Uterus (tissue), 4 donors: ENCODE results near the gene NRAS. TPM values are rescaled to one million over a fixed set of nuclear protein-coding genes. Genes with fewer than 3 reads are reported as not detected.

Source experiments
- DNase-seq, 2 donors: peaks; one replicate each; pipeline ENCODE4 v3.0.0-alpha.2; 2019 to 2020
- H3K27ac ChIP-seq, 2 donors: fragments of 200-600 bp; sonication (generic); 1 replicate in 1 of 2; 2 replicates in 1 of 2; pipeline ENCODE4 v1.5.1; 2016 to 2018
- H3K27me3 ChIP-seq, 2 donors: fragments of 200-600 bp; sonication (generic); one replicate each; pipeline ENCODE4 v1.5.1; 2018 to 2019; ENCODE audit warnings: control low read depth in 1 of 2
- H3K36me3 ChIP-seq, 2 donors: fragments of 200-600 bp; sonication (generic); one replicate each; pipeline ENCODE4 v1.5.1; 2019; ENCODE audit warnings: control low read depth in 1 of 2
- H3K4me1 ChIP-seq, 2 donors: fragments of 200-600 bp; sonication (generic); one replicate each; pipeline ENCODE4 v1.5.1; 2018 to 2019; ENCODE audit warnings: control low read depth in 1 of 2
- H3K4me3 ChIP-seq, 2 donors: fragments of 200-600 bp; sonication (generic); 1 replicate in 1 of 2; 2 replicates in 1 of 2; pipeline ENCODE4 v1.5.1; 2018 to 2019; ENCODE audit warnings: mild to moderate bottlenecking in 1 of 2
- H3K9me3 ChIP-seq, 2 donors: fragments of 200-600 bp; sonication (generic); one replicate each; pipeline ENCODE4 v1.5.1; 2019; ENCODE audit warnings: control low read depth in 1 of 2
- CTCF ChIP-seq, 4 experiments: fragments of 200-600 bp in 2 of 4; fragments of 450-650 bp in 2 of 4; sonication (generic) in 2 of 4; IDR thresholded peaks; one replicate each; pipeline ENCODE4 v1.5.1; 2016 to 2019; ENCODE audit warnings: antibody characterized with exemption in 4 of 4, mild to moderate bottlenecking in 2 of 4, moderate library complexity in 1 of 4
- POLR2A ChIP-seq, 2 donors: fragments of 450-650 bp; IDR thresholded peaks; one replicate each; pipeline ENCODE4 v1.6.1; 2016; ENCODE audit warnings: antibody characterized with exemption in 2 of 2, mild to moderate bottlenecking in 1 of 2, moderate library complexity in 1 of 2
- intact Hi-C: fragments of 100-400 bp; cut with DNase I; formaldehyde crosslinking; loops from one replicate; pipeline ENCODE4 v1.15.1; 2023; ENCODE audit warnings: low total_unique reads
- total RNA-seq, 4 donors: library from RNA; depleted of rRNA in 3 of 4; stranded (reverse); fragments of >200 nt in 3 of 4; gene quantifications; one replicate each; pipeline versions ENCODE4 v1.1.0 to v1.2.4, GENCODE V29; 2014 to 2023
- donor health status: DM: yes; HTN: yes; CAD: no.

The NRAS gene
- total RNA-seq, 4 donors from 2014 or later: 7.7 to 57.9 (median 20.4) TPM

GRCh38 chr1:114695430-114696058, 21.0 kb downstream of the NRAS start, which contains the start of gene AMPD1:
Gene AMPD1 (minus strand): TSS chr1:114695546. CDS start chr1:114695471, 75 bp downstream.
- H3K27me3 ChIP-seq: no peaks in the 10 kb centered on the region
- TF ChIP-seq CTCF (IDR thresholded peaks at IDR 0.05): no peak
- no peak for TF ChIP-seq POLR2A (IDR thresholded peaks at IDR 0.05)
- intact Hi-C loops: no loop called here
- no peak for DNase-seq
- H3K36me3 ChIP-seq: no peaks in the 10 kb centered on the region
- no peak within 1 kb of the TSS for H3K27ac ChIP-seq
- H3K9me3 ChIP-seq: no peaks in the 10 kb centered on the region
- no peak within 1 kb of the TSS for H3K4me3 ChIP-seq
- no peaks in the 10 kb centered on the region for H3K4me1 ChIP-seq

- DNase-seq: no peak
- H3K9me3 ChIP-seq: no peaks in the 10 kb centered on the region
- H3K36me3 ChIP-seq: no peaks in the 10 kb centered on the region
- intact Hi-C loops: no loop called here
- H3K4me3 ChIP-seq: no peak overlapping the region
- H3K27me3 ChIP-seq: no peaks in the 10 kb centered on the region
- TF ChIP-seq CTCF (IDR thresholded peaks at IDR 0.05) (no peak), POLR2A (IDR thresholded peaks at IDR 0.05) (no peak)
- H3K4me1 ChIP-seq: no peaks in the 10 kb centered on the region
- no peak overlapping the region for H3K27ac ChIP-seq
Observed at GRCh38 chr1:114694540-114695310, 21.8 kb downstream of the NRAS start.

- Histone ChIP-seq H3K36me3 (no peaks in the 10 kb centered on the region), H3K4me1 (no peaks in the 10 kb centered on the region), H3K4me3 (no peak overlapping the region), H3K27ac (no peak overlapping the region), H3K27me3 (no peaks in the 10 kb centered on the region), H3K9me3 (no peaks in the 10 kb centered on the region)
- DNase-seq: no peak
- TF ChIP-seq CTCF (IDR thresholded peaks at IDR 0.05) (no peak), POLR2A (IDR thresholded peaks at IDR 0.05) (no peak)
- intact Hi-C loops: no loop called here
Observed at GRCh38 chr1:114692947-114693346, 23.6 kb downstream of the NRAS start.

GRCh38 chr1:114691061-114691460, 25.5 kb downstream of the NRAS start:
- TF ChIP-seq CTCF (IDR thresholded peaks at IDR 0.05) (no peak), POLR2A (IDR thresholded peaks at IDR 0.05) (no peak)
- Histone ChIP-seq H3K27ac (no peak overlapping the region), H3K4me3 (no peak overlapping the region), H3K36me3 (no peaks in the 10 kb centered on the region), H3K27me3 (no peaks in the 10 kb centered on the region), H3K4me1 (no peaks in the 10 kb centered on the region), H3K9me3 (no peaks in the 10 kb centered on the region)
- intact Hi-C loops: no loop called here
- no peak for DNase-seq

GRCh38 chr1:114690148-114690547, 26.4 kb downstream of the NRAS start:
- TF ChIP-seq CTCF (IDR thresholded peaks at IDR 0.05): no peak
- TF ChIP-seq POLR2A (IDR thresholded peaks at IDR 0.05): no peak
- no peak for DNase-seq
- no peak overlapping the region for H3K27ac ChIP-seq
- no peaks in the 10 kb centered on the region for H3K27me3 ChIP-seq
- no peaks in the 10 kb centered on the region for H3K9me3 ChIP-seq
- no peaks in the 10 kb centered on the region for H3K4me1 ChIP-seq
- intact Hi-C loops: no loop called here
- H3K36me3 ChIP-seq: no peaks in the 10 kb centered on the region
- no peak overlapping the region for H3K4me3 ChIP-seq
